OCI-LY3 (cell line): ENCODE results near the gene AIDA.

Experiments
- EZH2phosphoT487 ChIP-seq: fragments of 200-600 bp; shearing (Covaris generic); IDR thresholded peaks from 2 replicates; pipeline ENCODE4 v1.6.1; 2018; ENCODE audit warnings: antibody characterized with exemption, mixed run types, low read depth
- TF ChIP-seq, protein P1 (sequence below): fragments of 200-600, 300-600 bp; sonication (generic); IDR thresholded peaks from 2 replicates; pipeline ENCODE4 v1.5.1; 2014; ENCODE audit warnings: antibody characterized with exemption, low read length, low read depth

DNA sequence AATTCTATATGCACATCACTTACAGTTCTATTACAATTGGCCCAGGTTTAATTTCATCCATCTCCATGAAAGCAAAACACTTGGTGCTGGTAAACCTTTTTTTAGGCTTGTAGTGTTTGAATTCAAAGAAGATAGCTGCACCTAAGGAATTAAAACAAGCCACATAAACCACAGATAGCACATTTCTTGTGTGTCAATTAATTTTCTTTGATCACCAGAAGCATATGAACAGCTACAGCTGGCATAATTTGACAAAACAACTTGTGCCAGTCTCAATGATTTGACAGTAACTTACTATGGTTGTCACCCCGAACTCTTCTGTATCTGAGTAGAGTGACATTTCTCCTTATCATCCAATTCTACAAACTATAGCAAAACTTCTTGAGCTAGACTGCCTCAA lies 42.2 kb downstream of the AIDA start:
- TF ChIP-seq, protein P1, sequence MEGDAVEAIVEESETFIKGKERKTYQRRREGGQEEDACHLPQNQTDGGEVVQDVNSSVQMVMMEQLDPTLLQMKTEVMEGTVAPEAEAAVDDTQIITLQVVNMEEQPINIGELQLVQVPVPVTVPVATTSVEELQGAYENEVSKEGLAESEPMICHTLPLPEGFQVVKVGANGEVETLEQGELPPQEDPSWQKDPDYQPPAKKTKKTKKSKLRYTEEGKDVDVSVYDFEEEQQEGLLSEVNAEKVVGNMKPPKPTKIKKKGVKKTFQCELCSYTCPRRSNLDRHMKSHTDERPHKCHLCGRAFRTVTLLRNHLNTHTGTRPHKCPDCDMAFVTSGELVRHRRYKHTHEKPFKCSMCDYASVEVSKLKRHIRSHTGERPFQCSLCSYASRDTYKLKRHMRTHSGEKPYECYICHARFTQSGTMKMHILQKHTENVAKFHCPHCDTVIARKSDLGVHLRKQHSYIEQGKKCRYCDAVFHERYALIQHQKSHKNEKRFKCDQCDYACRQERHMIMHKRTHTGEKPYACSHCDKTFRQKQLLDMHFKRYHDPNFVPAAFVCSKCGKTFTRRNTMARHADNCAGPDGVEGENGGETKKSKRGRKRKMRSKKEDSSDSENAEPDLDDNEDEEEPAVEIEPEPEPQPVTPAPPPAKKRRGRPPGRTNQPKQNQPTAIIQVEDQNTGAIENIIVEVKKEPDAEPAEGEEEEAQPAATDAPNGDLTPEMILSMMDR, result no peak
- no peak for TF ChIP-seq EZH2phosphoT487
